GM19455 (cell line): ENCODE results near the gene CCDC27.
"Not testable (repeated sequence)": the region's sequence is repeated elsewhere in the genome, so short reads cannot be mapped to it uniquely, and the experiment has no call there.

Source experiments
- ATAC-seq: cut with Tn5 transposase; IDR thresholded peaks from one replicate; pipeline ENCODE4 v1.9.1; 2021; ENCODE audit not compliant: unreplicated experiment

CCDC27 gene

GRCh38 chr1:3735027-3735681, 17.1 kb upstream of the CCDC27 start:
- ATAC-seq, result no peak

GRCh38 chr1:3735688-3736087, 16.6 kb upstream of the CCDC27 start:
- no peak for ATAC-seq

GRCh38 chr1:3736131-3736561, 16.1 kb upstream of the CCDC27 start:
- no peak for ATAC-seq

DNA sequence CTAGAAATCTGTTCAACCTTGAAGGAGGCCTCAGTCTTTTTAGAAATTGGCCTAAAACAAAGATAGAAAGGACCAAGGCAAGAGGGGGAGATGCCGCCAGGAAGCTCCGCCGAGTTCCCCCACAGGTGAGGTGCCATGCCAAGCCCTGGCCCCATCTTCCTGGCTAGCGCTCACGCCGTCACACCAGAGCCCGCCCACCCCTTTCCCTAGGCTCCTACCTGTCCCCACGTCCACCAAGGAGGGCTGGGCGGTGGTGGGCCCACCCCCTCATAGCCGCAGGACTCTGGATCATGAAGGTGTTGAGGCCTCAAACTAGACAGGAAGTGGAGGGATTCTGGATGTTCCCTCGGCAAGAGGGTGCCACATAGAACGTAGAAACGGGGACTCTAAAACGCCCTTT, 15.5 kb upstream of the CCDC27 start:
- no peak for ATAC-seq

- no peak for ATAC-seq
Observed at GRCh38 chr1:3738943-3739342, 13.3 kb upstream of the CCDC27 start.

DNA sequence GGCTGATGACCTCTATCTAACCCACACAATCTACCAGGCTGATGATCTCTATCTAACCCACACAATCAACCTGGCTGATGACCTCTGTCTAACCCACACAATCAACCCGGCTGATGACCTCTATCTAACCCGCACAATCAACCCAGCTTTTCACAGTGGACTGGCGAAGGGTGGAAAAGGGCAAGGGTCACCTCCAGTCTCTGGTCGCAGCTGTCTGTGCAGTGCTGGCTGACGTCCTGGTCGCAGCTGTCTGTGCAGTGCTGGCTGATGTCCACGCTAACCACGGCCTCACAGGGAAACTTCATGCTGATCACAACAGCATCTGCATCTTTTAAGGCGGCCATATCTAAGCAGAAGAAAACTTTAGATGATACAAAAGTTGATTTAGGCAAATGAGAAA, 12.2 kb upstream of the CCDC27 start:
- ATAC-seq, result no peak

GRCh38 chr1:3740752-3741151, 11.5 kb upstream of the CCDC27 start:
- no peak for ATAC-seq

DNA sequence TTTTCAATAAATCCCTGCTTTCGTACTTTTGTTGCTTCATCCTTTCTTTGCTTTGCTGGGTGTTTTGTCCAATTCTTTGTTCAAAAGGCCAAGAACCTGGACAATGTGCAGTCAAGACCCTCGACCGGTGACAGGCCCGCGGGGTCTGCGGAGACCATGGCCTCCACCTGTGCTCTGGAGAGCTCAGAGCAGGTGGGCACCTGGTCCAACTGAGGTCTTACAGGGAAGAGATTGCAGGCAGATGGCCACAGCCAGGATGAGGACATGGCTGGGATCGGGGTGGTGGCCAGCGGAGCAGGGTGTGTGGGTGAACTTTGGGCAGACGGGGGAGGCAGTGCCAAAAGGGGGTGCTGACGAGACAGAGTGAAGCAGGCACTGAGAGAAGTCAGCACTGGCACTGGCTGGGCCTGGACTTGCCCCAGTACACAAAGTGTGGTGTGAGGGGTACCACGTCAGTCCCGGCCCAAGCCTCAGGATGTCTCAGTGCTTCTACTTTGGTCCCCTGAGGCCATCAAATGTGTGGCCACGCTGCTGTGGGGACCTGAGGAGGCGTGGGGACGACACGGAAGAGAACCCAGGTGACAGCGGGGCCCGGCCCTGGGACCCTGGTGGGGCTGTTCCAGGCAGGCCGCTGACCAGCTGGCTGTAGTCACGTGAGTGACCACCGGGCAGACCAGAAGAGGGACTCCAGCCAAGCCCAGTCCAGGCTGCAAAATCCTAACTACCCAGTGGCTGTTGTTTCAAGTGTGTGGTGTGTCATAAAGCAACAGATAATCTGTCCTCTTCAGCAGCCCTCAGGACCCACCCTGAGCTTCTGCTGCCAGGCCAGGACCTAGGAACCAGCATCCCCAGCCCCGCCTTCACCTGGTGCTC, 10.4 kb upstream of the CCDC27 start:
- no peak for ATAC-seq

- no peak for ATAC-seq
Observed at GRCh38 chr1:3742439-3743298, 9.6 kb upstream of the CCDC27 start.

GRCh38 chr1:3743421-3743820, 8.8 kb upstream of the CCDC27 start:
- no peak for ATAC-seq

DNA sequence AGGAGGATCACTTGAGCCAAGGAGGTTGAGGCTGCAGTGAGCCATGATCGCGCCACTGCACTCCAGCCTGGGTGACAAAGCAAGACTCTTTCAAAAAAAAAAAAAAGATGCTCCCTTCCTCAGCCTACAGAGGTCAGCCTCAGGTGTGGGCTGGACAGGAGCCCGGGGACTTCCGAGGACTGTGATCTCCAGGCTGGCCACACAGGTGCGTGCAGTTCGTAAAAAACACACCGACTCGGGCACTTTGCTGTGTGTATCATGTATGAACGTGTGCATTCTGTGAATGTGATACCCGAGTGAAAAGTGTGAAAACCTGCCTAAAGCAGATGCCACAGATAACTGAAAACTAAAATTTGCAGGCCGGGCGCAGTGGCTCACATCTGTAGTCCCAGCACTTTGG, 8.4 kb upstream of the CCDC27 start:
- ATAC-seq, result no peak

DNA sequence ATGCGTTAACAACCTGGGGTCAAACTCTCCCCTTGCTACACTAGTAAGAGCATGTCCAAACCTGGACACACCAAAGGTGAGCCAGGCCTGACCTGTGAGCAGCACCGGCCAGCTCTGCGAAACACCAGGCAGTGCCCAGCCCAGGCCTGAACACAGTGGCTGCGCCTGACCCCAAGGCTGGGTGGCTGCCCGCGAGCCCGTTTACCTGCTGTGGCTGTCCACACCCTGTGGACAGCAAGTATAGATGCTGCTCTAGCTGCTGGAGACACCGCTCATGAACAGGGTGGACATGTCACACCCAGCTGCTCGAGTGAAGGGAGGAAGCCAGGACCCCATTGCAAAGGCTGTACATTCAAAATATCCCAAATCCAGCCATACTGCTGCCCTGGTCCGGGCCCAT, 7.6 kb upstream of the CCDC27 start:
- no peak for ATAC-seq

DNA sequence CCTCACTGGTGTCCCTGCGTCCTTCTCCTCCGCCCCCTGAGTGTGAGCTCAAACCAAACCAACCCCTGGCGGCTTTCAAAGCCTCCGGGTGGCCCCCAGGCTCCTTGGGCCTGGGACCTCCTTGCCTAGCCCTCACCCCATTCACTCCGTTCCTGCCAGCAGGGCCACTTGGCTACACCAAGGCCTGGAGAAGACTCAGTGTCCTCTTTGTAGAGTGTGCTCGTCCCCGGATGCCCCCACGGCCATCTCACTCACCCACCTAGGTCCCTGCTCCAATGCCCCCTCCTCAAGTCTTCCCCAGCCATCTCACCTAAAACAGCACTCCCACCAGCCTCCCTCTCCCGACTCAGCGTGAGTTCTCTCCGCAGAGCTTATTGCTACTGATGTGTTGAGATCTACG, 7.2 kb upstream of the CCDC27 start:
- no peak for ATAC-seq

- ATAC-seq, result no peak
Observed at GRCh38 chr1:3745590-3746381, 6.5 kb upstream of the CCDC27 start.

GRCh38 chr1:3746389-3746829, 5.8 kb upstream of the CCDC27 start:
- no peak for ATAC-seq

- peak; percentile 82 for ATAC-seq
Observed at GRCh38 chr1:3746830-3747521, 5.3 kb upstream of the CCDC27 start.

GRCh38 chr1:3747522-3747848, 4.8 kb upstream of the CCDC27 start:
- no peak for ATAC-seq

- no peak for ATAC-seq
Observed at GRCh38 chr1:3747903-3748302, 4.3 kb upstream of the CCDC27 start.

GRCh38 chr1:3748316-3748900, 3.8 kb upstream of the CCDC27 start:
- ATAC-seq, result not testable (repeated sequence)

GRCh38 chr1:3749512-3749911, 2.7 kb upstream of the CCDC27 start:
- no peak for ATAC-seq
